ENCODE measurements around the gene ABHD12. TPM values are rescaled to one million over a fixed set of nuclear protein-coding genes. Genes with fewer than 3 reads are reported as not detected.

Gene ABHD12
- total and polyA plus RNA-seq, 2 donors (not counting 3 experiments of a cell fraction or from before 2014, with no cell fraction given): 19.2 to 36.0 TPM

DNA sequence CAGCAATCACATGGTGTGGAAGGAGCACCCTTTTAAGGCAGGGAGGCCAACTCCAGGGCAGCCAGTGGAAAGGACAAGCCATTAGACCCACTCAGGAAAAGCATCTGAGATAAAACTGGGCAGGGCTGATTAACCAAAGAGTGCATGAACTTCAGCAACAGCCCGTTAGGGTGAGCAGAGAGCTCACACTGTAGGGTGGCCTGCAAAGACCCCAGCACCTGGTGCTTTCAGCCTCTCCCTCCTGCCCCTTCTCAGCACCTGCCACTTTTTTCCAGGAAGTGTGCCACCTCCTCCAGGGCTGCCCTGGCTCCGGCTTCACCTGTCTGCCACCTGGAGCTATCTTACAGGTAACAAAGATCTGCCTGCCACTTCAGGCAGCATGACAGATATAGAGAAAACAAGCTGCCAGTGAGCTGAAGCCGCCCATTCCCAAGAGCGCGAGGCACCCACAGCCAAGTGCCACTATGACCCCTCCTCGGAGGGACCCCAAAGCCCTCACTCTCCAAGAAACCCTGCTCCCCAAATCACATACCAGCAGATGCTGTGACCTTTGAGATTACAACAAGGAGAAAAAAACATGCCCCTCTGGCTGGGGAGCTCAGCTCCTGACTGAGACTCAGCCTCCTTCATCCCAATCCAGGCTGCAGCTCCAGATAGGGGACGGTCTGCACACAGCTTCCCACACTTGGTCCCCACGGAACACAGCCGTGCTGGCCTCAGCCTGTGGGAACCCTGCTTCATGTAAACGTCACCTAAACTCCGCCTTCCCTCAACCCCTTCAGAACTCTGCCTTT lies 71.2 kb downstream of the ABHD12 start:
- Histone ChIP-seq H3K9me1 (replicated peaks; ENCODE audit: control insufficient read depth, extremely low read depth, insufficient read depth, low read length) (no peaks in the 10 kb centered on the region), H3K79me2 (ENCODE audit: control insufficient read depth, insufficient read depth, low read length) (no peaks in the 10 kb centered on the region), H3K4me2 (ENCODE audit: insufficient read depth, low read length) (no peak overlapping the region), H3K27ac (ENCODE audit: insufficient read depth, low read depth, low read length) (no peak overlapping the region), H2AFZ (ENCODE audit: low read depth, low read length) (no peak overlapping the region), H3K4me1 (ENCODE audit: control insufficient read depth, extremely low read depth, insufficient read depth, low read length) (no peaks in the 10 kb centered on the region), H4K20me1 (replicated peaks; ENCODE audit: control insufficient read depth, extremely low read depth, insufficient read depth, low read length) (no peaks in the 10 kb centered on the region), H3K4me3 (replicated peaks in 1 of 3; ENCODE audit: insufficient read depth in 1 of 3, low read depth in 1 of 3, low read length in 3 of 3) (no peak overlapping the region), H3K9me3 (replicated peaks; ENCODE audit: control insufficient read depth, insufficient read depth, low read length) (no peaks in the 10 kb centered on the region), H3K27me3 (ENCODE audit: control insufficient read depth in 2 of 2, insufficient read depth in 2 of 2, low read length in 2 of 2) (no peaks in the 10 kb centered on the region), H3K36me3 (ENCODE audit: control insufficient read depth in 2 of 2, extremely low read depth in 1 of 2, insufficient read depth in 2 of 2, low read length in 2 of 2) (peaks cover 0 to 1% of the 10 kb centered on the region in 2 experiments), H3K9ac (replicated peaks; ENCODE audit: extremely low read depth, insufficient read depth, low read length) (no peak overlapping the region)
- TF ChIP-seq JUN (IDR thresholded peaks at IDR 0.05; ENCODE audit: borderline replicate concordance, insufficient read depth, insufficient read length, low read depth) (no peak), POLR2A (IDR thresholded peaks at IDR 0.05; ENCODE audit: low read depth, low read length) (no peak), GATA2 (IDR thresholded peaks at IDR 0.05; ENCODE audit: insufficient read depth, insufficient read length, low read depth, low read length) (no peak), MYC (IDR thresholded peaks at IDR 0.05; ENCODE audit: low read depth, low read length) (no peak), FOS (IDR thresholded peaks at IDR 0.05; ENCODE audit: borderline replicate concordance, insufficient read depth, low read length) (no peak), EZH2 (IDR thresholded peaks at IDR 0.05; ENCODE audit: borderline replicate concordance, low read depth, low read length, severe bottlenecking) (no peak), POLR2AphosphoS5 (IDR thresholded peaks at IDR 0.05; ENCODE audit: insufficient read depth, low read depth, low read length) (no peak)
- TF ChIP-seq, protein P1, sequence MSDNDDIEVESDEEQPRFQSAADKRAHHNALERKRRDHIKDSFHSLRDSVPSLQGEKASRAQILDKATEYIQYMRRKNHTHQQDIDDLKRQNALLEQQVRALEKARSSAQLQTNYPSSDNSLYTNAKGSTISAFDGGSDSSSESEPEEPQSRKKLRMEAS (IDR thresholded peaks at IDR 0.05; ENCODE audit: insufficient read depth, insufficient read length): no peak
- TF ChIP-seq, protein P2, sequence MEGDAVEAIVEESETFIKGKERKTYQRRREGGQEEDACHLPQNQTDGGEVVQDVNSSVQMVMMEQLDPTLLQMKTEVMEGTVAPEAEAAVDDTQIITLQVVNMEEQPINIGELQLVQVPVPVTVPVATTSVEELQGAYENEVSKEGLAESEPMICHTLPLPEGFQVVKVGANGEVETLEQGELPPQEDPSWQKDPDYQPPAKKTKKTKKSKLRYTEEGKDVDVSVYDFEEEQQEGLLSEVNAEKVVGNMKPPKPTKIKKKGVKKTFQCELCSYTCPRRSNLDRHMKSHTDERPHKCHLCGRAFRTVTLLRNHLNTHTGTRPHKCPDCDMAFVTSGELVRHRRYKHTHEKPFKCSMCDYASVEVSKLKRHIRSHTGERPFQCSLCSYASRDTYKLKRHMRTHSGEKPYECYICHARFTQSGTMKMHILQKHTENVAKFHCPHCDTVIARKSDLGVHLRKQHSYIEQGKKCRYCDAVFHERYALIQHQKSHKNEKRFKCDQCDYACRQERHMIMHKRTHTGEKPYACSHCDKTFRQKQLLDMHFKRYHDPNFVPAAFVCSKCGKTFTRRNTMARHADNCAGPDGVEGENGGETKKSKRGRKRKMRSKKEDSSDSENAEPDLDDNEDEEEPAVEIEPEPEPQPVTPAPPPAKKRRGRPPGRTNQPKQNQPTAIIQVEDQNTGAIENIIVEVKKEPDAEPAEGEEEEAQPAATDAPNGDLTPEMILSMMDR (IDR thresholded peaks at IDR 0.05; ENCODE audit: extremely low read depth in 1 of 2, insufficient read depth in 1 of 2, low read depth in 1 of 2, low read length in 2 of 2): no peak
- CTCF ChIA-PET: interaction anchor here (1.2 to 3.6 kb wide), 3 partner anchors 17 to 80 kb away, joined by 3 to 12 read pairs (median 4); no protein-coding TSS in a partner anchor
- POLR2A ChIA-PET: no interaction called here
- DNase-seq (ENCODE audit: low read depth, low spot score) (no peak), FAIRE-seq (no peak)
- dilution Hi-C loops (cut with MboI; ENCODE audit: extremely low pct_ligation_motif_present, low sequenced_read_pairs): no loop called here
- no TSS peak for BruUV-seq (replicated peaks)
- intact Hi-C loops (cut with micrococcal nuclease): no loop called here
